Measurements from ENCODE around the gene GPR62.

Gene GPR62

DNA sequence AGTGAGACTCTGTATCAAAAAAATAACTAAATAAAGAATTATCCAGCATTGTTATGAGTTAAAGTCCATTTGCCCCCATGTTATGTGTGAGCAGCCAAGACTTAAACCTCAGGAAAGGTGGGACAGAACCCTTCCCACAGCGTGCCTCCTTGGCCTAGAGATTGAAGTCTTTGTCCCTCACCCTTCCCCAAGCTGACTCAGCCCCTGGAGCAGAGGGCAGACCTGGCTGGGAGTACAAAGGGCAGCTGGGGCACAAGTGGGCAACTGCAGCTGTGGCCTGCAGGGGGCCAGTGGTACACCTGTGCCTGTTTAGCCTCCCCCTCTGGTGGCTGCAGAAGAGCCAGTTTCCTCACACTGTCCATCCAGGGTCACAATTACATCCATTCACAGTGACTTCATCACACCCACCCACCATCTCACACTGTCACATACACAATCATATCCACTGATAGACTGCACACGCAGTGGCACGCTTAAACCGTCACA is 27.2 kb downstream of the GPR62 start:
- peak in 1 of 2 donors; percentile 14 for DNase-seq (ENCODE audit: low read depth in 2 of 2)
- peak overlapping the region; percentile 60 to 72 for H3K4me3 ChIP-seq (replicated peaks in 1 of 2; ENCODE audit: low read depth in 2 of 2, low read length in 2 of 2)
- TF ChIP-seq, protein P1, sequence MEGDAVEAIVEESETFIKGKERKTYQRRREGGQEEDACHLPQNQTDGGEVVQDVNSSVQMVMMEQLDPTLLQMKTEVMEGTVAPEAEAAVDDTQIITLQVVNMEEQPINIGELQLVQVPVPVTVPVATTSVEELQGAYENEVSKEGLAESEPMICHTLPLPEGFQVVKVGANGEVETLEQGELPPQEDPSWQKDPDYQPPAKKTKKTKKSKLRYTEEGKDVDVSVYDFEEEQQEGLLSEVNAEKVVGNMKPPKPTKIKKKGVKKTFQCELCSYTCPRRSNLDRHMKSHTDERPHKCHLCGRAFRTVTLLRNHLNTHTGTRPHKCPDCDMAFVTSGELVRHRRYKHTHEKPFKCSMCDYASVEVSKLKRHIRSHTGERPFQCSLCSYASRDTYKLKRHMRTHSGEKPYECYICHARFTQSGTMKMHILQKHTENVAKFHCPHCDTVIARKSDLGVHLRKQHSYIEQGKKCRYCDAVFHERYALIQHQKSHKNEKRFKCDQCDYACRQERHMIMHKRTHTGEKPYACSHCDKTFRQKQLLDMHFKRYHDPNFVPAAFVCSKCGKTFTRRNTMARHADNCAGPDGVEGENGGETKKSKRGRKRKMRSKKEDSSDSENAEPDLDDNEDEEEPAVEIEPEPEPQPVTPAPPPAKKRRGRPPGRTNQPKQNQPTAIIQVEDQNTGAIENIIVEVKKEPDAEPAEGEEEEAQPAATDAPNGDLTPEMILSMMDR (IDR thresholded peaks at IDR 0.05; ENCODE audit: low read depth, low read length), result peak; percentile 55

DNA sequence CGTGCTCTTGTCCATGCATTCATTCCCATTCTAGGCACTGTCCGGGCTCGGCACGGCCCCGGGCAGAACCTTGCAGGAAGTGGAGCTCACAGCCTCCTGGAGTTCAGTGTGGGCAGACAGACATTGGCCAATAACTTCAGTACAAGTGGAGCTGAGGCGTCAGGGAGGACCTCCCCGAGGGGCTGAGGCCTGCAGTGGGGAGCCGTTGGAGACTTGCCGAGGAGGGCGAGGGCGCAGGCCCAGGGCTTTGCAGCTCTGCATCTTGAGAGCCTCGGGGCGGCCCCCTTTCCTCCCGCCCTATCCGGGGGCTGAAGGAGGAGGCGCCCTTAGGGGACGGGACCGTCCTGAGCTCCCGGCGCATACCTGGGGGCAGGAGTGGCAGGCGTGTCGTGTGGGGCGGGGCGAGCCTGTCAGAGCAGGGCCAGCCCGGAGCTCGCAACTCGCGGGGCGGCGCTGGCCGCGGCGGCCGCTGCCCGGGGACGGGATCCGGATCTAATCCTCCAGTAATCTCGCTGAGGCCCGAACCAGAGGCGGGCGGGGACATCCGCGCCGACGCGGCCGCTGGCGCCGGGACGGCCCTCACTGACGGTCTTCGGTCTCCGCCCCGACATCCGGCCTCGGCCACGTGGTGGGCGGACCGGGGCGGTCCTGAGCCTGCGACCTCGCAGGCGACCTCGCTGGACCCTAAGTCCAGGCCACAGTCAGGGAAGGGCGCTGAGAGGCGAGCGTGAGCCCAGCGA is 27.8 kb downstream of the GPR62 start, which contains the start of gene ACY1:
Gene ACY1, plus strand, starts transcription at position 698 of the 740 bp plus-strand sequence. CDS start 530 bp downstream, outside the sequence.
- TF ChIP-seq, protein P1 (IDR thresholded peaks at IDR 0.05; ENCODE audit: low read depth, low read length), result no peak
- peak within 1 kb of the TSS; percentile 60 to 72 for H3K4me3 ChIP-seq (replicated peaks in 1 of 2; ENCODE audit: low read depth in 2 of 2, low read length in 2 of 2)
- peak; percentile 84 to 96 for DNase-seq (ENCODE audit: low read depth in 2 of 2)

DNA sequence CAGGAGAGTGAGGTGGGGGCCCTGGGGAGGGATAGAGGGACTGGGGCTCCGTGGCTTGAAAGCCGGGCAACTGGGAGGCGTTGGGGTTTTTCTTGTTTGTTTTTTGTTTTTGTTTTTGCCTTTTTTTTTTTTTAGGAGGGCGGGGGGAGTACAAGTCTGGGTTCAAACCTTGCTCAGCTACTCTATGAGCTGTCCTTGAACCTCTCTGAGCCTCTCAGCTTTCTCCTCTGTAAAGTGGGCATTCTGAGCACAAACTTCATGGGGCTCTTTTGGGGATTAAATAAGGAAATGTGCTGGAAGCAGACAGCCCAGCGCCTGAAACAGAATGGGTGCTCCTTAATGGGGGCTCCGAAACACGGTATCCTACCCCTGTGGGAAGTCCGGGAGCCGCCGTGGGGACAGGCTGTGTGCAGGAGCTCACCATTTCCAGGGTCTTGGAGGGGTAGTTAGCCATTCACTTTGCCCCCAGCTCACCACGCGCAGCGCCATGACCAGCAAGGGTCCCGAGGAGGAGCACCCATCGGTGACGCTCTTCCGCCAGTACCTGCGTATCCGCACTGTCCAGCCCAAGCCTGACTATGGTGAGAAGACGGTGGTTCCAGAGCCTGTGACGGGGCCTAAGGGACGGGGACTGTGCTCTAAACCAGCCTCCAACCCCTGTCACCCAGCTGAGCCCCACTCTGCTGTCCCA is 28.5 kb downstream of the GPR62 start:
- H3K4me3 ChIP-seq (replicated peaks in 1 of 2; ENCODE audit: low read depth in 2 of 2, low read length in 2 of 2), result peak overlapping the region; percentile 60 to 72
- DNase-seq (ENCODE audit: low read depth in 2 of 2), result no peak
- TF ChIP-seq, protein P1 (IDR thresholded peaks at IDR 0.05; ENCODE audit: low read depth, low read length), result no peak

DNA sequence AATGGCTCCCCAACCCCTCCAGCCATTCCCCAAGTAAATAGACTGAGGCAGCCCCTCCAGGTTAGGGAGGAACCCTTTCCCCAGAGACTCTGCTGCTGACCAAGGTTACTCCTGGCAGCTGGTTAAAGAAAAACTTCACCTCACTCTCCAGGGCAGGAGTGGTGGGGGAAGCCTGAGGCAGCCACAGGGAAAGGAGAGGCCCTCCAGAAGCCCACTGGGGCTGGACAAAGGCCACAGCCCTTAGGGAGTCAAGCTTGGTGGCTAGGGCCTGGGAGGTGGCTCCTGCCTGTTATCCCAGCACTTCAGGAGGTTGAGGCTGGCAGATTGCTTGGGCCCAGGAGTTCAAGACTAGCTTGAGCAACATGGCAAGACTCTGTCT is 29.1 kb downstream of the GPR62 start:
- DNase-seq (ENCODE audit: low read depth in 2 of 2), result no peak
- no peak overlapping the region for H3K4me3 ChIP-seq (replicated peaks in 1 of 2; ENCODE audit: low read depth in 2 of 2, low read length in 2 of 2)
- TF ChIP-seq, protein P1 (IDR thresholded peaks at IDR 0.05; ENCODE audit: low read depth, low read length), result no peak

DNA sequence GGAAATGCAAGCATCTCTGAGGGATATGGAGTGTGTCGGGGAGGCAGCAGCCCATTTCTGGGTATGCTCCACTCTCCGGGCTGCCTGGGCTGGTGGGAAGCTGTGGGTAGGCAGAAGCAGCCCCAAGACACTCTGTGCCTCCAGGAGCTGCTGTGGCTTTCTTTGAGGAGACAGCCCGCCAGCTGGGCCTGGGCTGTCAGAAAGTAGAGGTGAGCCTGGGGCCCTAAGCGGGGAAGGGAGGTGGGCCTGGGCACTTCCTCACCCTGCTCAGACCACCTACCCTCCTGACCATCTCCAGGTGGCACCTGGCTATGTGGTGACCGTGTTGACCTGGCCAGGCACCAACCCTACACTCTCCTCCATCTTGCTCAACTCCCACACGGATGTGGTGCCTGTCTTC is 29.9 kb downstream of the GPR62 start:
- H3K4me3 ChIP-seq (replicated peaks in 1 of 2; ENCODE audit: low read depth in 2 of 2, low read length in 2 of 2), result no peak overlapping the region
- DNase-seq (ENCODE audit: low read depth in 2 of 2), result no peak
- TF ChIP-seq, protein P1 (IDR thresholded peaks at IDR 0.05; ENCODE audit: low read depth, low read length), result no peak

DNA sequence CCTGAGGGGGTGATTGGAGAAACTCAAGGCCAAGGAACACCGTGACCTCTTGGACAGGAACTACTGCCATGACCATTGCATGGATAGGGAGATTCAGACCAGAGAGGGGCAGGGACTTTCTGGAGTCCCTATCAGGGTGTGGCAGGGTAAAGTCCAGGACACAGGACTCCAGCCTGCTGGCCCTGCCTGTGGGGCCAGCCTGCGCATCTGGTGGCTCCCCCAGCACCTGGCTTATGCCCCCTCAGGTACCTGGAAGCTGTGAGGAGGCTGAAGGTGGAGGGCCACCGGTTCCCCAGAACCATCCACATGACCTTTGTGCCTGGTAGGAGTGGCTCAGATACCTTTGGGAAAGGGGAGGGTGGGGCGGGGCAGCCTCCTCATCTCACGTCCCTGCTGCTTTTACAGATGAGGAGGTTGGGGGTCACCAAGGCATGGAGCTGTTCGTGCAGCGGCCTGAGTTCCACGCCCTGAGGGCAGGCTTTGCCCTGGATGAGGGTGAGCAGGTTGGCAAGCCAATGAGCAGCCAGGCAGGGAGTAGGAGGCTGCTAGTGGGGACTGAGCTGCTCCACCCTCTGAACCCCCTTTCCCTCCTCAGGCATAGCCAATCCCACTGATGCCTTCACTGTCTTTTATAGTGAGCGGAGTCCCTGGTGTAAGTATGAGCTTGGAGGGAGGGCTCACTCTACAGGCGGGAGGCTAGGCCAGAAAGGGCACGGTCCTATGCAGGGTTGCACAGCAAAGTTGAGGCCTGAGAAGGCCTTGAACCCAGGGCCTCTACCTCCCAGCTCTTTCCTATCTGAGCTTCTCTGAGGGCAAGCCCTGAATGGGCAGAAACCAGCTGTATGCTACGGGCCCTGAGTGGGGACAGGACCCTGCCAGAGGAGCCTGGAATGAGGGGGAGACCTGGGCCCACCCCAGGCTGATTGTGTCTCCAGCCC is 31.1 kb downstream of the GPR62 start:
- no peak overlapping the region for H3K4me3 ChIP-seq (replicated peaks in 1 of 2; ENCODE audit: low read depth in 2 of 2, low read length in 2 of 2)
- DNase-seq (ENCODE audit: low read depth in 2 of 2), result no peak
- TF ChIP-seq, protein P1 (IDR thresholded peaks at IDR 0.05; ENCODE audit: low read depth, low read length), result no peak

All from cardiac fibroblast (primary cell).